HG02571 (cell line): Measurements from ENCODE around the gene RSPH1.
A peak's percentile ranks its signal among the peaks of the same experiment; 100 is the strongest.

Experiments used
- ATAC-seq: cut with Tn5 transposase; IDR thresholded peaks from one replicate; pipeline ENCODE4 v1.9.1; 2021; ENCODE audit warnings: mild to moderate bottlenecking, moderate library complexity; ENCODE audit not compliant: unreplicated experiment

Gene RSPH1

DNA sequence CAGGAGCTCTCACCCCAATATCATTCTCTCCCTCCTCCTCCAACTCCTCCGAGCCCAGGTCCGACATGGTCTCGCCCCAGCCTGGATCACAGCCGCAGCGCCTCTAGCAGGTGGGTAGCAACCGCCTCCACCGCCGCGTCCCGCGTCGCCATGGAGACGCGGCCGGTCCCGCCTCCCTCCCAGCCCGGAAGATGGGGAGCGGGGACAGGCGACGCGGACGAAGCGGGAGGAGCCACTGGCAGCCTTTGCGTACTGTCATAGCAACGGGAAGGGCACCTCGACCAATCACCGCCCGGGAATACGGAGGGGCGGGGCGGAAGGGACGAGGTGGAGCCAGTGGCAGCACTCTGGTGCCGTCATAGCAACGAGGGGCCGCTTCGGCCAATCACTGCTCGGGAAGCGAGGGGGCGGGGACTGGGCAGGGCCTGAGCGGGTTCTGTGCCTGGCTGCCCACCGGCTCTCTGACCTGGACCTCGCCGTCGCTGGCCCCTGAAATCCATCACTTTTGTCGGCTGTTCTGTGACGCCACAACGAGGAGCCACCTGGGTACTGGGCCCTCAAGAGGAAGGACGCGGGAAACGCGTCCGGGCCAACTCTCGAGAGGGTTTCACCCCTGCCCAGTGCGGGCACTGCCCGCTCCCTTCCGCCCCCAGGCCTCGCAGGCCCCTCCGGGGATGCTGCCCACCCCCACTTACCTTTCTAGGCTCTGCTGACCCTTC lies at the start of gene RSPH1:
TSS of gene RSPH1 (minus strand) at position 105 of the 719 bp plus-strand sequence. CDS start at position 67, 38 bp downstream.
- ATAC-seq: peak; percentile 97

- ATAC-seq: no peak
Measured at GRCh38 chr21:42545745-42546144, 49.7 kb upstream of the RSPH1 start.

- ATAC-seq: no peak
Measured at GRCh38 chr21:42545317-42545716, 49.3 kb upstream of the RSPH1 start.

- no peak for ATAC-seq
Measured at GRCh38 chr21:42544544-42544943, 48.5 kb upstream of the RSPH1 start.

GRCh38 chr21:42543106-42543847 lies 47.3 kb upstream of the RSPH1 start:
- no peak for ATAC-seq

GRCh38 chr21:42542596-42542995 lies 46.6 kb upstream of the RSPH1 start:
- ATAC-seq: no peak

- no peak for ATAC-seq
Measured at GRCh38 chr21:42542196-42542595, 46.2 kb upstream of the RSPH1 start.

GRCh38 chr21:42541618-42542017 lies 45.6 kb upstream of the RSPH1 start:
- no peak for ATAC-seq

- ATAC-seq: no peak
Measured at GRCh38 chr21:42541174-42541573, 45.1 kb upstream of the RSPH1 start.

DNA sequence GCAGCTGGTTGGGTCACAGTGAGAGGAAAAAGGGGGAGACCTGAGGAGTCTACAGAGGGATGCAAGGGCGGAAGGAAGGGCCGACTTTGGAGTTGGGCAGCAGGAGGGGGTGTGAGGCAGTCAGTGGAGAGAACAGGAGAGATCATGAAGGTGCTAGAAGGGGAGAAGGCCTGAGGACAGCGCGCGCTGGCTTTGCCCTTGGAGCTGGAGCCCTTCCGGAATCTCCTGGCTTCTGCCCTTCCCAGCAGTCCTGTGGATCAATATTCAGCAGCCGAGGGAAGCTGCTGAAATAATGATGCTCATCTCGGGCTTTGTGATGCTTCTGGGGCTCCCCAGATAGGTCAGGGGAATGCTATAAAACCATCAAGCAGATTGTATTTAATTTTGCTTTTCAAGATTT lies 44.4 kb upstream of the RSPH1 start:
- no peak for ATAC-seq

DNA sequence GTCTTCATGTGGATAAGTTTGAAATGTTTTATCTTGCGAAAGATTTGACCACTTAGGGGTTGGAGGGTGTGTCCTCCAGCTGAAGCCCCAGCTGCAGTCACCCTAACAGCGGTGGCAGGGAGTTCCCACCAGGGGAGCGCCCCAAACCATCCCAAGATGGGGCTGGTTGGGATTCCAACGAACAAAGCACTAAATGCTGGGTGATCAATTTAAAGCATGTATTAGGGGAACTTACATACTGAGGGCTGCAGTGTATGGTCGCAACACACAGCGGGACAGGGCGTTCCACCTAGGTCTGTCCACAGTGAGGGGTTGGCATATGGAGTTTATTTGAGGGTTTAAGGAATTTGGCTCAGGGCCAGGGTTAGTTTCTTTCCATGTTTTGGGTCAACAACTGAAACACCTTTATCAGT lies 43.9 kb upstream of the RSPH1 start:
- ATAC-seq: no peak

DNA sequence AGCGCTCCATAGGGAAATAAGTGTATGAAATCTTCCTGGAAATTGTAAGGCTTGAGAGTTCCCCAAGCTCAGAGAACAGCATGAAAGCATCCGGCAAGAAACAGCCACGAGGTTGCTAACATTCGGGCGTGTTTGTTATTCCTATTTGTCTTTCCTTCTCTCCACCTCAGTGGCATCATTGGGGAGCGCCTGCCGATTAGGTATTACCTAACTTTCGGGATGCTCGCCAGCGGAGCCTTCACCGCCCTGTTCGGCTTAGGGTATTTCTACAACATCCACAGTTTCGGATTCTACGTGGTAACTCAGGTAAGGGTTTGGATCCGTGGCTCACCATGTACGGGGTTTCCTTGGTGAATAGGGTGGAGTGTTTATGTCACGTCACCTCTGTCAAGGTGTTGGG lies 43.3 kb upstream of the RSPH1 start:
- ATAC-seq: no peak

DNA sequence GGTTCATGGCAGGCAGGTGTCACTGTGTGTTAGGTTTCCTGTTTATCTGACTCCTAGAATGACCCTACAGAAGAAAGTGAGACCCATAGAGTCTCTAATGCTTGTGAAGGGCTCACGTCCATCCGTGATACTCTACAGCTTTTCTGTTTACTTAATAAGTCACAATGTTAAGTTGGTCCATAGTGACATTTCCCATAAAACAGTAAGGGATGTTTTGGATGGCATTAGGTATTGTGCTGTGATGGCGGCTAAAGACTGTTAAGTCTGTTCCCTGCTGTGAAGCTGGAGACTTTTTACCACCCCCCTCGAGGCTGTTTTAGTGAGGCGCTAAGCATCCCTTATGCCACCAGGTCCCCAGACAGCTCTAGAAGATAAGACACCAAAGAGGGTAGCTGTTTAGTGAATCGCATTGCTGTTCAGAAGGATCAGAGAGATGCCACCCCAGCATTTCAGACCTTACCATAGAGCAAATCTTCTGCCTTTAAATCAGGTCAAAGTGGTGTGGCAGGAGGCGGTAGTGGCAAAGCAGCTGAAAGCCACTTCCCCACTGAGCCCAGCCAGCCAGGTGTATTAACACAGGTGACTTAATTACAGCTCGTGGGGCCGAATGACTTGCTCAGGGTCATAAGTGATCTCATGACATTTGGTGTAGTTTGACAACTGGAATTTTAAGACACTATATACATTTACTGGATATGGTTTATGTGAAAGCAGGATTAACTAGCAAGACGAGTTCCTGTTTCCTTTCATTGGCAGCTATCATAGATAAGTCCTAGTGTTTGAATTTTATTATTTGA lies 42.7 kb upstream of the RSPH1 start:
- no peak for ATAC-seq

DNA sequence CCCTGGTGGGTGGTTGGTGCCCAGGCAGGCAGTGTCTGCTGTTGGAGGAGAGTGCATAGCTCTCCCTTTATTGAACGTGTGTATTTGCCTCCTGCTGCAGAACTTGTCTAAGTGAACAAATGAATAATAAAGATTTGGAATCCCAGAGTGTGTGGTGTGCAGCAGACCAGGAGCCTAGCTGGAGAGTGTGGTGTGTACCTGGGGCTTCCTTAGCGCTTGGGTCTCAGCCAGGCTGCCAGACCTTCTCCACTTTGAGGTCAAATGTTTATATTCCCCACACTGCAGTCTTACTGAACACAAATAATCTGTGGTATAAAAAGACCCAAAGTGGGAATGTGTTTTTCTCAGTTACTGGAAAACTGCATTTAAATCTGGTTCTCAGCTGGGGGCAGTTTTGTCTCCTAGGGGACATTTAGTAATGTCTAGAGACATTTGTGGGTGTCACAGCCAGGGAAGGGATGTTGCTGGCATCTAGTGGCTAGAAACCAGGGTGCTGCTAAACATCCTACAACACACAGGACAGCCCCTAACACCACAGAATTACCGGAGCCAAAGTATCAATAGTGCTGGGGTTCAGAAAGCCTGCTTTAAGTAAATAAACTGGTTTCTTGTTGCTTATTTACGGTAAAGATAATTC lies 41.2 kb upstream of the RSPH1 start:
- no peak for ATAC-seq

GRCh38 chr21:42536601-42537000 lies 40.6 kb upstream of the RSPH1 start:
- no peak for ATAC-seq

- ATAC-seq: peak; percentile 53
Measured at GRCh38 chr21:42535602-42536171, 39.7 kb upstream of the RSPH1 start.

- ATAC-seq: peak; percentile 47
Measured at GRCh38 chr21:42534421-42535378, 38.7 kb upstream of the RSPH1 start.

- no peak for ATAC-seq
Measured at GRCh38 chr21:42533963-42534355, 37.9 kb upstream of the RSPH1 start.

- no peak for ATAC-seq
Measured at GRCh38 chr21:42533306-42533962, 37.4 kb upstream of the RSPH1 start.
